Gastrocnemius medialis (tissue), 4 donors: Measurements from ENCODE around the gene KRT23. TPM values are rescaled to one million over a fixed set of nuclear protein-coding genes. Genes with fewer than 3 reads are reported as not detected.

ENCODE experiments used
- ATAC-seq, 2 donors: fragments of 150-250 bp; one replicate each; pipeline ENCODE4 v1.9.1; 2016
- DNase-seq, 2 donors: peaks; one replicate each; pipeline ENCODE4 v3.0.0-alpha.2; 2019
- H3K27ac ChIP-seq, 4 donors: fragments of 200-600 bp; sonication (generic); 1 replicate in 1 of 4; 2 replicates in 3 of 4; pipeline ENCODE4 v1.5.1; 2016 to 2018; ENCODE audit warnings: mild to moderate bottlenecking in 2 of 4, moderate library complexity in 1 of 4
- H3K27me3 ChIP-seq, 3 donors: fragments of 200-600 bp; sonication (generic) in 2 of 3; 1 replicate in 1 of 3; 2 replicates in 2 of 3; pipeline versions ENCODE4 v1.5.1 to v1.6.0; 2016 to 2019; ENCODE audit warnings: mild to moderate bottlenecking in 1 of 3, moderate library complexity in 1 of 3
- H3K36me3 ChIP-seq, 2 donors: fragments of 200-600 bp; sonication (generic) in 1 of 2; one replicate each; pipeline ENCODE4 v1.5.1; 2017 to 2018
- H3K4me1 ChIP-seq, 2 donors: fragments of 200-600 bp; sonication (generic) in 1 of 2; one replicate each; pipeline ENCODE4 v1.5.1; 2016 to 2017; ENCODE audit warnings: mild to moderate bottlenecking in 2 of 2
- H3K4me3 ChIP-seq, 4 donors: fragments of 200-600 bp; sonication (generic) in 3 of 4; 1 replicate in 1 of 4; 2 replicates in 3 of 4; pipeline ENCODE4 v1.5.1; 2016 to 2019; ENCODE audit warnings: mild to moderate bottlenecking in 2 of 4
- H3K9me3 ChIP-seq, 3 donors: fragments of 200-600 bp; sonication (generic) in 2 of 3; 1 replicate in 1 of 3; 2 replicates in 2 of 3; pipeline ENCODE4 v1.5.1; 2016 to 2019
- POLR2A ChIP-seq, 2 donors: fragments of 450-650 bp; IDR thresholded peaks; one replicate each; pipeline ENCODE4 v1.6.1; 2017; ENCODE audit warnings: antibody characterized with exemption in 2 of 2, mild to moderate bottlenecking in 2 of 2, moderate library complexity in 2 of 2
- in situ Hi-C, 4 donors: fragments of 200-750 bp; cut with MboI; loops; one replicate each; pipeline versions ENCODE4 v1.15.0 to v1.8.0; 2017; ENCODE audit warnings: low sequenced_read_pairs in 4 of 4
- intact Hi-C: fragments of 100-400 bp; cut with DNase I; formaldehyde crosslinking; loops from one replicate; pipeline ENCODE4 v1.15.1; 2023; ENCODE audit warnings: low total_unique reads
- total RNA-seq, 4 donors: library from RNA; depleted of rRNA; stranded (reverse); fragments of >200 nt; gene quantifications; one replicate each; pipeline versions ENCODE4 v1.1.0 to v1.2.3, GENCODE V29; 2016
- TF ChIP-seq, protein P1 (sequence below), 5 experiments: fragments of 450-650 bp in 3 of 5; fragments of 200-600 bp in 2 of 5; sonication (generic) in 2 of 5; IDR thresholded peaks in 4 of 5; conservative IDR thresholded peaks in 1 of 5; 1 replicate in 4 of 5; 2 replicates in 1 of 5; pipeline ENCODE4 v1.5.1; 2016 to 2019; ENCODE audit warnings: antibody characterized with exemption in 5 of 5, mild to moderate bottlenecking in 3 of 5, moderate library complexity in 3 of 5

Gene KRT23
- total RNA-seq, 4 donors from 2014 or later: 0.42 TPM; not detected in 3

DNA sequence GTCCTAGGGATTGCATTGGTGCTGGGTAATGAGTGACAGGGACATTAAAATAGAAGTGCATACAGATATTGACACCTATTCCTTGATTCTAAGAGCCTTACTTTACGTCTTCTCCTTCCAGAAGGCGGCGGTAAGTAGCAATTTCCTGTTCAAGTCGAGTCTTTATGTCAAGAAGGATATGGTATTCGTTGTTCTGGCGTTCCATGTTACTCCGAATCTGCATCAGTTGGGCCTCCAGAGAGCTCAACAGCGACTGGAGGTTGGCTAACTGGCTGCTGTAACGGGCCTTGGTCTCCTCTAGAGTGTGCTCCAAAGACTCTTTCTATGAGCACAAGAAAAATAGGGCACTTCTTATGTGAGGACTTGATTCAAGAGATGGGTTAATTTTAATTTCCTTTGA lies 59.4 kb downstream of the KRT23 start:
- no peak for DNase-seq
- TF ChIP-seq, protein P1, sequence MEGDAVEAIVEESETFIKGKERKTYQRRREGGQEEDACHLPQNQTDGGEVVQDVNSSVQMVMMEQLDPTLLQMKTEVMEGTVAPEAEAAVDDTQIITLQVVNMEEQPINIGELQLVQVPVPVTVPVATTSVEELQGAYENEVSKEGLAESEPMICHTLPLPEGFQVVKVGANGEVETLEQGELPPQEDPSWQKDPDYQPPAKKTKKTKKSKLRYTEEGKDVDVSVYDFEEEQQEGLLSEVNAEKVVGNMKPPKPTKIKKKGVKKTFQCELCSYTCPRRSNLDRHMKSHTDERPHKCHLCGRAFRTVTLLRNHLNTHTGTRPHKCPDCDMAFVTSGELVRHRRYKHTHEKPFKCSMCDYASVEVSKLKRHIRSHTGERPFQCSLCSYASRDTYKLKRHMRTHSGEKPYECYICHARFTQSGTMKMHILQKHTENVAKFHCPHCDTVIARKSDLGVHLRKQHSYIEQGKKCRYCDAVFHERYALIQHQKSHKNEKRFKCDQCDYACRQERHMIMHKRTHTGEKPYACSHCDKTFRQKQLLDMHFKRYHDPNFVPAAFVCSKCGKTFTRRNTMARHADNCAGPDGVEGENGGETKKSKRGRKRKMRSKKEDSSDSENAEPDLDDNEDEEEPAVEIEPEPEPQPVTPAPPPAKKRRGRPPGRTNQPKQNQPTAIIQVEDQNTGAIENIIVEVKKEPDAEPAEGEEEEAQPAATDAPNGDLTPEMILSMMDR (IDR thresholded peaks at IDR 0.05 in 4 of 5, conservative IDR thresholded peaks at IDR 0.05 in 1 of 5): no peak
- no peak for TF ChIP-seq POLR2A (IDR thresholded peaks at IDR 0.05)
- in situ Hi-C loops: loop anchor here in 1 of 4 donors (25.0 kb wide), 1 partner anchor 684 kb away; the partner anchor contains the start of gene KRT9

DNA sequence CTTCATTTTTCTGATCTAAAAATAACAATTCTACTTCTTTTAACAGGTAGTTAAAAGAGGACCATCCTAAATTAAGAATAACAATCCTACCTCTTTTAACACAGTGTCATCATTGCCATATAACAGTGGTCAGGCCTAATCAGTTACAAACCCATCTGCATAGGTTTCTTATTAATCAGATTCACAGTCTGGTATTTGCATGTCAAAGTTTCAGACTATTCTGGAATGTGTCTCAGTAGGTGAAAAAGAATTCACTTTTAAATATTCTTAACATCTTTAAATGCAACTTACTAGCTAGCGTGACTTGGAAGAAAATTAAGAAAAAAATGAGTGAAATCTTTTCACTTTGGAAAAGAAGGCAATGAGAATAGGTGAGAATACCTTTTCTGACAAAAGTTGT lies 63.6 kb downstream of the KRT23 start:
- no peaks in the 10 kb centered on the region for H3K36me3 ChIP-seq
- no peaks in the 10 kb centered on the region for H3K9me3 ChIP-seq
- no peaks in the 10 kb centered on the region for H3K4me1 ChIP-seq
- no peak for DNase-seq
- in situ Hi-C loops: loop anchor here in 1 of 4 donors (25.0 kb wide), 1 partner anchor 88 kb away; the partner anchor contains the start of gene KRT39
- intact Hi-C loops: no loop called here
- no peak overlapping the region for H3K4me3 ChIP-seq
- H3K27me3 ChIP-seq: no peaks in the 10 kb centered on the region
- no peak for ATAC-seq
- H3K27ac ChIP-seq: no peak overlapping the region
- TF ChIP-seq POLR2A (IDR thresholded peaks at IDR 0.05): no peak
- TF ChIP-seq, protein P1 (IDR thresholded peaks at IDR 0.05 in 4 of 5, conservative IDR thresholded peaks at IDR 0.05 in 1 of 5): no peak

More for the DNA sequence above, 59.4 kb downstream of the KRT23 start:
- no peaks in the 10 kb centered on the region for H3K36me3 ChIP-seq
- H3K4me3 ChIP-seq: no peak overlapping the region
- intact Hi-C loops: no loop called here
- ATAC-seq: no peak
- H3K9me3 ChIP-seq: no peaks in the 10 kb centered on the region
- no peaks in the 10 kb centered on the region for H3K27me3 ChIP-seq
- H3K27ac ChIP-seq: no peak overlapping the region
- no peaks in the 10 kb centered on the region for H3K4me1 ChIP-seq

DNA sequence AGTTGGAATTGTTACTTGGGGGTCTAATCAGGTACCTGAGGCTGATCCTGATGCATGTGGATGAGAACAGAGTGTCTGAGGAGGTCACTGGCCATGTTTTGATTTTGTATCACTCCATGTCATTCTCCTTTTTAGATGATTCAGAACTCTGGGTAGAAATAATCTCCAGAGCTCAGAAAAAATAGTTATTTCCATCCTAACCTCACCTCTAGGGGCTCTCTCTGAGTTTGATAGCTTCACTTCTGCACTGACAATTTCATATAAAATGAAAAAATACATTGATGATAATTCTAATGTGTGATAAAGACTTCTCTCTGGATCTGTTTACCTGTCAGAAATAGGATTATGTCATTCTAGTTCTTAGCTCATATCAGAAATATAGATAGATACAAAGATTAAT lies 64.2 kb downstream of the KRT23 start:
- Histone ChIP-seq H3K36me3 (no peaks in the 10 kb centered on the region), H3K4me1 (no peaks in the 10 kb centered on the region), H3K9me3 (no peaks in the 10 kb centered on the region), H3K27me3 (no peaks in the 10 kb centered on the region), H3K4me3 (no peak overlapping the region), H3K27ac (no peak overlapping the region)
- TF ChIP-seq POLR2A (IDR thresholded peaks at IDR 0.05): no peak
- TF ChIP-seq, protein P1 (IDR thresholded peaks at IDR 0.05 in 4 of 5, conservative IDR thresholded peaks at IDR 0.05 in 1 of 5): no peak
- DNase-seq (no peak), ATAC-seq (no peak)
- in situ Hi-C loops (loop anchor here in 1 of 4 donors (25.0 kb wide), 1 partner anchor 89 kb away; the partner anchor contains the start of gene KRT39), intact Hi-C loops (no loop called here)

Other genes starting within 250 kb of the KRT23 start
- gene KRT24, start 233.9 kb downstream of the KRT23 start, total RNA-seq: not detected
- gene KRT25, start 182.3 kb downstream of the KRT23 start, total RNA-seq: not detected
- gene KRT26, start 165.4 kb downstream of the KRT23 start, total RNA-seq: not detected
- gene KRT27, start 155.1 kb downstream of the KRT23 start, total RNA-seq: not detected
- gene KRT28, start 137.7 kb downstream of the KRT23 start, total RNA-seq: not detected
- gene KRT10, start 115.0 kb downstream of the KRT23 start, total RNA-seq: 10 to 100 TPM in 2 of 4 donors, 1 to 10 TPM in 1, under 1 TPM in 1; 0.20 to 21.9 (median 9.4) TPM
- not detected for gene KRT12, start 70.4 kb downstream of the KRT23 start, total RNA-seq
- 1 to 10 TPM in 1 of 4 donors, not detected in 3; 2.7 TPM for gene KRT20, start 52.4 kb downstream of the KRT23 start, total RNA-seq
- not detected for gene KRT39, start 29.3 kb upstream of the KRT23 start, total RNA-seq
- not detected for gene KRT40, start 46.7 kb upstream of the KRT23 start, total RNA-seq
- gene KRTAP3-3, start 56.5 kb upstream of the KRT23 start, total RNA-seq: not detected
- not detected for gene KRTAP3-2, start 62.3 kb upstream of the KRT23 start, total RNA-seq
- gene KRTAP3-1, start 71.5 kb upstream of the KRT23 start, total RNA-seq: not detected
- gene KRTAP1-5, start 89.6 kb upstream of the KRT23 start, total RNA-seq: not detected
- gene KRTAP1-4, start 92.5 kb upstream of the KRT23 start, total RNA-seq: not detected
- gene KRTAP1-3, start 97.2 kb upstream of the KRT23 start, total RNA-seq: not detected
- gene KRTAP1-1, start 103.8 kb upstream of the KRT23 start, total RNA-seq: not detected
- gene KRTAP2-1, start 109.7 kb upstream of the KRT23 start, total RNA-seq: not detected
- not detected for gene KRTAP2-2, start 117.6 kb upstream of the KRT23 start, total RNA-seq
- gene KRTAP2-3, start 122.5 kb upstream of the KRT23 start, total RNA-seq: not detected
- gene KRTAP2-4, start 128.2 kb upstream of the KRT23 start, total RNA-seq: not detected
- not detected for gene KRTAP4-7, start 146.5 kb upstream of the KRT23 start, total RNA-seq
- gene KRTAP4-8, start 160.5 kb upstream of the KRT23 start, total RNA-seq: not detected
- not detected for gene KRTAP4-16, start 164.6 kb upstream of the KRT23 start, total RNA-seq
- not detected for gene KRTAP4-9, start 167.7 kb upstream of the KRT23 start, total RNA-seq
- gene KRTAP4-11, start 180.7 kb upstream of the KRT23 start, total RNA-seq: not detected
- gene KRTAP4-12, start 186.5 kb upstream of the KRT23 start, total RNA-seq: not detected
- not detected for gene KRTAP4-6, start 202.9 kb upstream of the KRT23 start, total RNA-seq
- gene KRTAP4-5, start 212.2 kb upstream of the KRT23 start, total RNA-seq: not detected
- not detected for gene KRTAP4-4, start 223.1 kb upstream of the KRT23 start, total RNA-seq
- not detected for gene KRTAP4-3, start 230.6 kb upstream of the KRT23 start, total RNA-seq
- not detected for gene KRTAP4-2, start 240.6 kb upstream of the KRT23 start, total RNA-seq
- not detected for gene KRTAP4-1, start 247.3 kb upstream of the KRT23 start, total RNA-seq